Measurements from ENCODE around the gene ARHGEF7.

ARHGEF7 gene

DNA sequence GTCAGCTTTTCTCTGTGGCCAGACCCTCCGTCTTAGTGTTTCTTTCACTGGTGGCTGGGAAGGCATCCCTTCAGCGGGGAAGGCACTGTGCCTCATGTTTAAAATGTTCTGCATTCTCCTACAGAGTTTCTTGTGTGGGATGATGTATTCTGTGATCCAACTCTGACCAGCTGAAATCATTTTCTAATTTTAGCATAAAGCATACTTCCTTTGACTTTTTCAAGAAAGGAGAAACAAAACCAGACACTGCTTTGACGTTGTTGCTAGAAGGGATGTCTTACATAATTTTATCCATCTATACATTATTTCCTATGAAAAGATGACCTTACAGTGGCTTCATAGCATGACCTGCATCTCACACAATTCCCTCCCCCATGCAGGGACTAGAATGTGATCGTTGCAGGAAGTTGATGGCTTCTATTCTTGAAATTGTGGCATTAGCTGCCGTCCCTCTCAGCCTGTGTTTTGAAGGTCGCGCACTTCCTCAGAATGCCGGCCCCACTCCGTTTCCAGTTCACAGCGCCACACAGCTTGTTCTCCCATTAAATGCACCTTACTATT is 166.7 kb downstream of the ARHGEF7 start:
- H4K20me1 ChIP-seq (ENCODE audit: low read depth, low read length): no peaks in the 10 kb centered on the region
- H3F3A ChIP-seq (ENCODE audit: insufficient read depth): no peaks in the 10 kb centered on the region
- H3K36me3 ChIP-seq (ENCODE audit: low read length): peaks cover 13% of the 10 kb centered on the region; the same call in 1 of the 2 replicates
- H3K27me3 ChIP-seq (ENCODE audit: low read length): no peaks in the 10 kb centered on the region
- no peak overlapping the region for H2AFZ ChIP-seq (ENCODE audit: low read depth, low read length, severe bottlenecking)
- TF ChIP-seq, protein P1, sequence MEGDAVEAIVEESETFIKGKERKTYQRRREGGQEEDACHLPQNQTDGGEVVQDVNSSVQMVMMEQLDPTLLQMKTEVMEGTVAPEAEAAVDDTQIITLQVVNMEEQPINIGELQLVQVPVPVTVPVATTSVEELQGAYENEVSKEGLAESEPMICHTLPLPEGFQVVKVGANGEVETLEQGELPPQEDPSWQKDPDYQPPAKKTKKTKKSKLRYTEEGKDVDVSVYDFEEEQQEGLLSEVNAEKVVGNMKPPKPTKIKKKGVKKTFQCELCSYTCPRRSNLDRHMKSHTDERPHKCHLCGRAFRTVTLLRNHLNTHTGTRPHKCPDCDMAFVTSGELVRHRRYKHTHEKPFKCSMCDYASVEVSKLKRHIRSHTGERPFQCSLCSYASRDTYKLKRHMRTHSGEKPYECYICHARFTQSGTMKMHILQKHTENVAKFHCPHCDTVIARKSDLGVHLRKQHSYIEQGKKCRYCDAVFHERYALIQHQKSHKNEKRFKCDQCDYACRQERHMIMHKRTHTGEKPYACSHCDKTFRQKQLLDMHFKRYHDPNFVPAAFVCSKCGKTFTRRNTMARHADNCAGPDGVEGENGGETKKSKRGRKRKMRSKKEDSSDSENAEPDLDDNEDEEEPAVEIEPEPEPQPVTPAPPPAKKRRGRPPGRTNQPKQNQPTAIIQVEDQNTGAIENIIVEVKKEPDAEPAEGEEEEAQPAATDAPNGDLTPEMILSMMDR (IDR thresholded peaks at IDR 0.05; ENCODE audit: insufficient read depth, low read length, poor library complexity, severe bottlenecking): no peak
- TF ChIP-seq EZH2phosphoT487 (conservative IDR thresholded peaks at IDR 0.05; ENCODE audit: low read length): no peak
- no peaks in the 10 kb centered on the region for H3K9me3 ChIP-seq (ENCODE audit: insufficient read depth, low read length)
- H3K9ac ChIP-seq (ENCODE audit: low read length): no peak overlapping the region
- H3K79me2 ChIP-seq (ENCODE audit: insufficient read depth, low read length): no peaks in the 10 kb centered on the region
- H3K4me2 ChIP-seq (ENCODE audit: low read depth, low read length, poor library complexity, severe bottlenecking): no peak overlapping the region
- H3K9me2 ChIP-seq (replicated peaks; ENCODE audit: insufficient read depth, low read length): no peaks in the 10 kb centered on the region
- H3K4me3 ChIP-seq (ENCODE audit: insufficient read depth, low read length, poor library complexity, severe bottlenecking): no peak overlapping the region
- H3K27ac ChIP-seq (ENCODE audit: low read depth, low read length): no peak overlapping the region

DNA sequence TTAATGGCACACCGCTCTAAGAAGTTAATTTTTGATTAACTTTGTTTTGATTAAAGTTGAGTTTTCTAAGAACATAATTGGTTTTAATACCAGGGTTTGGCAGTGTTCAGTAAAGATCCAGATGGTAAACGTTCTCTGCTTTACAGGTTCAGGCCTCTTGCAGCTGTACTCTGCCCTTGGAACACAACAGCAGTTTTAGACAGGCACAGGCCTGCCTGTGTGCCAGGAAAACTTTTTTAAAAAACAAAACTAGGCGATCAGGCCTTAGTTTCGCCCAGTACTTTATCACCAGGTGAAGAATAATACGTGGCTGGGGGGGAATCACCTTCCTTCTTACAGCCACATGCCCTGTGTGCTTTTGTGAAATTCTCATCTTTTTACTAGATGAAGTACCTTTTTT is 167.3 kb downstream of the ARHGEF7 start:
- peaks cover 7% of the 10 kb centered on the region; the same call in 1 of the 2 replicates for H3K36me3 ChIP-seq (ENCODE audit: low read length)
- H3K4me2 ChIP-seq (ENCODE audit: low read depth, low read length, poor library complexity, severe bottlenecking): no peak overlapping the region
- no peaks in the 10 kb centered on the region for H3K9me3 ChIP-seq (ENCODE audit: insufficient read depth, low read length)
- H3K4me3 ChIP-seq (ENCODE audit: insufficient read depth, low read length, poor library complexity, severe bottlenecking): no peak overlapping the region
- no peak overlapping the region for H2AFZ ChIP-seq (ENCODE audit: low read depth, low read length, severe bottlenecking)
- H3K27ac ChIP-seq (ENCODE audit: low read depth, low read length): no peak overlapping the region
- no peaks in the 10 kb centered on the region for H4K20me1 ChIP-seq (ENCODE audit: low read depth, low read length)
- H3K9ac ChIP-seq (ENCODE audit: low read length): no peak overlapping the region
- H3K79me2 ChIP-seq (ENCODE audit: insufficient read depth, low read length): no peaks in the 10 kb centered on the region
- no peaks in the 10 kb centered on the region for H3K9me2 ChIP-seq (replicated peaks; ENCODE audit: insufficient read depth, low read length)
- no peak for TF ChIP-seq EZH2phosphoT487 (conservative IDR thresholded peaks at IDR 0.05; ENCODE audit: low read length)
- TF ChIP-seq, protein P1 (IDR thresholded peaks at IDR 0.05; ENCODE audit: insufficient read depth, low read length, poor library complexity, severe bottlenecking): no peak
- H3K27me3 ChIP-seq (ENCODE audit: low read length): no peaks in the 10 kb centered on the region
- H3F3A ChIP-seq (ENCODE audit: insufficient read depth): no peaks in the 10 kb centered on the region

DNA sequence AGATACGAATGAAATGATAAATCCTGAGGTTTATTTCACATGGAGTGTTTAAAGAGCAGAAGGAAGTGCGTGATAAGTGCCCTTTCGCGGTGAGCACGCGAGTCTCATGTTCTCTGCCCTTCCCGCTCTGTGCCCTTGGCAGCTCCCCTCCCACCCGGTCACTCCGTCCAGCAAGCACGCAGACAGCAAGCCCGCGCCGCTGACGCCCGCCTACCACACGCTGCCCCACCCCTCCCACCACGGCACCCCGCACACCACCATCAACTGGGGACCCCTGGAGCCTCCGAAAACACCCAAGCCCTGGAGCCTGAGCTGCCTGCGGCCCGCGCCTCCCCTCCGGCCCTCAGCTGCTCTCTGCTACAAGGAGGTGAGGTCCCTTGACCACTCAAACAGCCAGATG is 167.9 kb downstream of the ARHGEF7 start:
- Histone ChIP-seq H3K4me2 (ENCODE audit: low read depth, low read length, poor library complexity, severe bottlenecking) (no peak overlapping the region), H2AFZ (ENCODE audit: low read depth, low read length, severe bottlenecking) (no peak overlapping the region), H3K4me3 (ENCODE audit: insufficient read depth, low read length, poor library complexity, severe bottlenecking) (no peak overlapping the region), H3F3A (ENCODE audit: insufficient read depth) (no peaks in the 10 kb centered on the region), H3K79me2 (ENCODE audit: insufficient read depth, low read length) (no peaks in the 10 kb centered on the region), H3K27ac (ENCODE audit: low read depth, low read length) (no peak overlapping the region), H3K9me3 (ENCODE audit: insufficient read depth, low read length) (no peaks in the 10 kb centered on the region), H4K20me1 (ENCODE audit: low read depth, low read length) (no peaks in the 10 kb centered on the region), H3K27me3 (ENCODE audit: low read length) (no peaks in the 10 kb centered on the region), H3K36me3 (ENCODE audit: low read length) (peaks cover 2% of the 10 kb centered on the region; the same call in 1 of the 2 replicates), H3K9ac (ENCODE audit: low read length) (no peak overlapping the region), H3K9me2 (replicated peaks; ENCODE audit: insufficient read depth, low read length) (no peaks in the 10 kb centered on the region)
- TF ChIP-seq EZH2phosphoT487 (conservative IDR thresholded peaks at IDR 0.05; ENCODE audit: low read length): no peak
- TF ChIP-seq, protein P1 (IDR thresholded peaks at IDR 0.05; ENCODE audit: insufficient read depth, low read length, poor library complexity, severe bottlenecking): no peak

All from SU-DHL-6 (cell line).